ENCODE measurements around the gene CHD2. TPM values are rescaled to one million over a fixed set of nuclear protein-coding genes. Genes with fewer than 3 reads are reported as not detected.

Gene CHD2
- total RNA-seq, 1 donor from 2014 or later = 105 TPM

GRCh38 chr15:92921215-92922131 lies 21.3 kb downstream of the CHD2 start:
- H3K4me1 Mint-ChIP-seq (ENCODE audit: low read depth, unreplicated experiment) = peaks cover 62% of the 10 kb centered on the region
- no peak overlapping the region for H2AFZ ChIP-seq (ENCODE audit: low read depth, low read length)
- H3K9me3 Mint-ChIP-seq (ENCODE audit: unreplicated experiment) = no peaks in the 10 kb centered on the region
- peaks cover 47% of the 10 kb centered on the region for H4K20me1 ChIP-seq (ENCODE audit: insufficient read depth, low read length)
- no peaks in the 10 kb centered on the region for H3K27me3 ChIP-seq (ENCODE audit: insufficient read depth, low read length)
- peak overlapping the region; percentile 51 for H3K27ac ChIP-seq (ENCODE audit: low read depth, low read length)
- H3K9ac ChIP-seq (ENCODE audit: low read length) = peak overlapping the region; percentile 35
- H3K27ac Mint-ChIP-seq (ENCODE audit: unreplicated experiment) = peak overlapping the region; percentile 90
- H3K79me2 ChIP-seq (ENCODE audit: insufficient read depth, low read length) = peaks cover 100% of the 10 kb centered on the region
- peaks cover 14% of the 10 kb centered on the region for H3K36me3 Mint-ChIP-seq (ENCODE audit: low read depth, unreplicated experiment)
- H3K36me3 ChIP-seq (ENCODE audit: insufficient read depth, low read length) = peaks cover 39% of the 10 kb centered on the region
- FAIRE-seq (no peak), DNase-seq (ENCODE audit: low read depth) (peak; percentile 64)
- no peaks in the 10 kb centered on the region for H3K27me3 Mint-ChIP-seq (ENCODE audit: low read depth, unreplicated experiment)
- H3K4me1 ChIP-seq (ENCODE audit: insufficient read depth, low read length) = peaks cover 32% of the 10 kb centered on the region
- peak overlapping the region; percentile 45 for H3K4me2 ChIP-seq (ENCODE audit: low read length)
- H3K9me3 ChIP-seq (ENCODE audit: insufficient read depth, low read depth, low read length) = no peaks in the 10 kb centered on the region
- no peak overlapping the region for H3K4me3 ChIP-seq (ENCODE audit: insufficient read depth, low read depth, low read length)
- TF ChIP-seq EZH2 (IDR thresholded peaks at IDR 0.05; ENCODE audit: insufficient read depth, low read length) (no peak), CTCF (IDR thresholded peaks at IDR 0.05; ENCODE audit: insufficient read depth, low read depth, low read length) (no peak)
- peak overlapping the region; percentile 25 for H3K4me3 Mint-ChIP-seq (ENCODE audit: unreplicated experiment)

- Histone ChIP-seq H3K4me3 (ENCODE audit: insufficient read depth, low read depth, low read length) (no peak overlapping the region), H3K79me2 (ENCODE audit: insufficient read depth, low read length) (peaks cover 100% of the 10 kb centered on the region), H4K20me1 (ENCODE audit: insufficient read depth, low read length) (peaks cover 56% of the 10 kb centered on the region), H3K4me2 (ENCODE audit: low read length) (peak overlapping the region; percentile 5), H3K27ac (ENCODE audit: low read depth, low read length) (peak overlapping the region; percentile 51), H3K27me3 (ENCODE audit: insufficient read depth, low read length) (no peaks in the 10 kb centered on the region), H3K9ac (ENCODE audit: low read length) (no peak overlapping the region), H2AFZ (ENCODE audit: low read depth, low read length) (no peak overlapping the region), H3K9me3 (ENCODE audit: insufficient read depth, low read depth, low read length) (no peaks in the 10 kb centered on the region), H3K36me3 (ENCODE audit: insufficient read depth, low read length) (peaks cover 46% of the 10 kb centered on the region), H3K4me1 (ENCODE audit: insufficient read depth, low read length) (peaks cover 22% of the 10 kb centered on the region)
- H3K9me3 Mint-ChIP-seq (ENCODE audit: unreplicated experiment) = no peaks in the 10 kb centered on the region
- FAIRE-seq (no peak), DNase-seq (ENCODE audit: low read depth) (no peak)
- peak overlapping the region; percentile 79 for H3K27ac Mint-ChIP-seq (ENCODE audit: unreplicated experiment)
- H3K4me3 Mint-ChIP-seq (ENCODE audit: unreplicated experiment) = peak overlapping the region; percentile 25
- peaks cover 13% of the 10 kb centered on the region for H3K36me3 Mint-ChIP-seq (ENCODE audit: low read depth, unreplicated experiment)
- TF ChIP-seq CTCF (IDR thresholded peaks at IDR 0.05; ENCODE audit: insufficient read depth, low read depth, low read length) (no peak), EZH2 (IDR thresholded peaks at IDR 0.05; ENCODE audit: insufficient read depth, low read length) (no peak)
- H3K27me3 Mint-ChIP-seq (ENCODE audit: low read depth, unreplicated experiment) = no peaks in the 10 kb centered on the region
- H3K4me1 Mint-ChIP-seq (ENCODE audit: low read depth, unreplicated experiment) = peaks cover 61% of the 10 kb centered on the region
These were observed 22.4 kb downstream of the CHD2 start for GRCh38 chr15:92922418-92923002.

Data from astrocyte (in vitro differentiated cells and primary cell).